Uterus (tissue), 2 donors: Measurements from ENCODE around the gene NFX1.
"Not testable (repeated sequence)": the region's sequence is repeated elsewhere in the genome, so short reads cannot be mapped to it uniquely, and the experiment has no call there.

Source experiments
- CTCF ChIP-seq, 4 experiments: fragments of 200-600 bp in 2 of 4; fragments of 450-650 bp in 2 of 4; sonication (generic) in 2 of 4; IDR thresholded peaks; one replicate each; pipeline ENCODE4 v1.5.1; 2016 to 2019; ENCODE audit warnings: antibody characterized with exemption in 4 of 4, mild to moderate bottlenecking in 2 of 4, moderate library complexity in 1 of 4
- POLR2A ChIP-seq, 2 donors: fragments of 450-650 bp; IDR thresholded peaks; one replicate each; pipeline ENCODE4 v1.6.1; 2016; ENCODE audit warnings: antibody characterized with exemption in 2 of 2, mild to moderate bottlenecking in 1 of 2, moderate library complexity in 1 of 2

DNA sequence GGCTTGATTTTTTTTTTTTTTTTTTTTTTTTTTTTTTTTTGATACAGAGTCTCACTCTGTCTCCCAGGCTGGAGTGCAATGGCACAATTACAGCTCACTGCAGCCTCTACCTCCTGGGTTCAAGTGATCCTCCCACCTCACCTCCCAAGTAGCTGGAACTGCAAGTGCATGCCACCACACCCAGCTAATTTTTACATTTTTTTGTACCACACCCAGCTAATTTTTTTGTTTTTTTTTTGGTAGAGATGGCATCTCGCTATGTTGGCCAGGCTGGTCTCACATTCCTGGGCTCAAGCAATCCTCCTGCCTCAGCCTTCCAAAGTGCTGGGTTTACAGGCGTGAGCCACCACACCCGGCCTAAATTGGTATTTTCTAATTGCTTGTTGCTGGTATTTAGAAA is 68.3 kb downstream of the NFX1 start:
- not testable (repeated sequence) for TF ChIP-seq CTCF, POLR2A (IDR thresholded peaks at IDR 0.05)
